ENCODE results near the gene ST7. TPM values are rescaled to one million over a fixed set of nuclear protein-coding genes. Genes with fewer than 3 reads are reported as not detected.

The ST7 gene
- total RNA-seq, 4 donors from 2014 or later: 23.7 to 29.5 (median 25.5) TPM

GRCh38 chr7:117269417-117269816 is 316.1 kb downstream of the ST7 start:
- DNase-seq (ENCODE audit: low spot score): no peak
- TF ChIP-seq, protein P1, sequence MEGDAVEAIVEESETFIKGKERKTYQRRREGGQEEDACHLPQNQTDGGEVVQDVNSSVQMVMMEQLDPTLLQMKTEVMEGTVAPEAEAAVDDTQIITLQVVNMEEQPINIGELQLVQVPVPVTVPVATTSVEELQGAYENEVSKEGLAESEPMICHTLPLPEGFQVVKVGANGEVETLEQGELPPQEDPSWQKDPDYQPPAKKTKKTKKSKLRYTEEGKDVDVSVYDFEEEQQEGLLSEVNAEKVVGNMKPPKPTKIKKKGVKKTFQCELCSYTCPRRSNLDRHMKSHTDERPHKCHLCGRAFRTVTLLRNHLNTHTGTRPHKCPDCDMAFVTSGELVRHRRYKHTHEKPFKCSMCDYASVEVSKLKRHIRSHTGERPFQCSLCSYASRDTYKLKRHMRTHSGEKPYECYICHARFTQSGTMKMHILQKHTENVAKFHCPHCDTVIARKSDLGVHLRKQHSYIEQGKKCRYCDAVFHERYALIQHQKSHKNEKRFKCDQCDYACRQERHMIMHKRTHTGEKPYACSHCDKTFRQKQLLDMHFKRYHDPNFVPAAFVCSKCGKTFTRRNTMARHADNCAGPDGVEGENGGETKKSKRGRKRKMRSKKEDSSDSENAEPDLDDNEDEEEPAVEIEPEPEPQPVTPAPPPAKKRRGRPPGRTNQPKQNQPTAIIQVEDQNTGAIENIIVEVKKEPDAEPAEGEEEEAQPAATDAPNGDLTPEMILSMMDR (IDR thresholded peaks at IDR 0.05): no peak
- peak; percentile 95 for ATAC-seq (ENCODE audit: low FRiP score)

- ATAC-seq (ENCODE audit: low FRiP score): peak; percentile 81
- TF ChIP-seq, protein P1 (IDR thresholded peaks at IDR 0.05): no peak
Measured at GRCh38 chr7:117269886-117270285, 316.6 kb downstream of the ST7 start.

GRCh38 chr7:117270371-117270770 is 317.1 kb downstream of the ST7 start:
- DNase-seq (ENCODE audit: low spot score): no peak
- ATAC-seq (ENCODE audit: low FRiP score): no peak
- TF ChIP-seq, protein P1 (IDR thresholded peaks at IDR 0.05): no peak

More at GRCh38 chr7:117269886-117270285, 316.6 kb downstream of the ST7 start:
- no peak for DNase-seq (ENCODE audit: low spot score)

DNA sequence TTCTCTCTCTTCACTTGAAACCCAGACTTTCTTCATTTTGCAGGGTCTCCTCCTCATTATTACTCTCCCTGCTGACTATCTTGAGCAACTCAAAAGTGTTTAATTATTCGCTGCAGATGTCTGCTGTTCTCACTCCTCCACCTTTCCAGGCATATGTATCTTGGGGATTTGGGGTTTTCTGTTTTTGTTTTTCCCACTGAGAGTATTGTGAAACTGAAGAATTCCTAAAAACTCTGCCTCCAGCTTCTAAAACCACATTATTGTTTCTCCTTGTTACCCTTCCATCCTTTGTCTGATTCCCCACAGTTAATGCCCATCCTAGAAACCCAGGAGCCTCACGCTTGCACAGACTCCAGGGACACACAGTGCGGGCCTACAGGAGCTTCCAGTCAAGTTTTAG is 318.3 kb downstream of the ST7 start:
- TF ChIP-seq, protein P1 (IDR thresholded peaks at IDR 0.05): no peak
- DNase-seq (ENCODE audit: low spot score) (no peak), ATAC-seq (ENCODE audit: low FRiP score) (no peak)

DNA sequence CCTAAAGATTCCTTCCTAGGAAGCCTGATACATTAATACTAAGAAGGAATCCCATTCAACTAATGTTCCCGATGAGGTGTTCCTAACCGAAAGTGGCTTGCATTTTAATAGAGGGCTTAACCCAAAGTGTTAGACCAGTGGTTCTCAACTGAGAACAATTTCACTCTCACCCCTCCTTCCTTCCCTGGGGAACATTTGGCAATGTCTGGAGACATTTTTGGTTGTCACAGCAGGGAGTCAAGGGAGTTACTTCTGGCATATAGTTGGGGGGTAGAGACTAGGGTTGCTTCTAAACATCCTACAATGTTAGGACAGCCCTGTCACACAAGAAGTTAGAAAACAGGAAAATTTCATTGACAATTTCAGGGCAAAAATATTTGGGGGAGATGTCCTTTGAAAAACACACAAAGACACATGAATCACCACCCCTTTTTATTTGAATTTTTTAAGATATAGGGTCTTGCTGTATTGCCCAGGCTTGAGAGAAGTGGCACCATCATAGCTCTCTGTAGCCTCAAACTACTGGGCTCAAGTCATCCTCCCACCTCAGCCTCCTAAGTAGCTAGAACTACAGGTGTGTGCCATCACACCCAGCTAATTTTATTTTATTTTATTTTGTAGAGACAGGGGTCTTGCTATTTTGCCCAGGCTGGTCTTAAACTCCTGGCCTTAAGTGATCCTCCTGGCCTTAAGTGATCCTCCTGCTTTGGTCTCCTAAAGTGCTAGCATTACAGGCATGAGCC is 318.9 kb downstream of the ST7 start:
- ATAC-seq (ENCODE audit: low FRiP score): no peak

GRCh38 chr7:117273325-117273724 is 320.0 kb downstream of the ST7 start:
- TF ChIP-seq, protein P1 (IDR thresholded peaks at IDR 0.05): no peak
- DNase-seq (ENCODE audit: low spot score): no peak
- ATAC-seq (ENCODE audit: low FRiP score): no peak

More for the DNA sequence above, 318.9 kb downstream of the ST7 start:
- no peak for DNase-seq (ENCODE audit: low spot score)
- TF ChIP-seq, protein P1 (IDR thresholded peaks at IDR 0.05): no peak

DNA sequence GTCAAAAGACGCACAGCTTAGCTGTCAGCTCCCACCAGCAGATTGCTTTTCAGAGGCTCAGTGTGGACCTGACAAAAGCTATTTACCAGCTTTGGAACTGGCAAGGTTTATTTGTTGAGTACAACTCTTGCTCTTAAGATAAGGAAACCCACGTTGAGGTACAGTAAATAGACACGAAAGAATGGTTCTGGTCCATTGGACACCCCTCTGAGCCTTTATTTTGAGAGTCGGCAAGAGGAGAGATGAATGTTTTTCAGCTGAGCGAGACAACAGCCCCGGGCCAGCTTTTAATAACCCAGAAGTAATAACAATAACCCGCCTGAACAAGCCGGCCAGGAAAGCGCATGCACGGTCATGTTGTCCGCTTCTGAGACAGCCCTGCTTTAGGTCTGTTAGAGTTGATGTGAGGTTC is 320.5 kb downstream of the ST7 start:
- TF ChIP-seq, protein P1 (IDR thresholded peaks at IDR 0.05): no peak
- ATAC-seq (ENCODE audit: low FRiP score): no peak
- DNase-seq (ENCODE audit: low spot score): no peak

Data from omental fat pad (tissue), 4 donors.